GM18909 (cell line): ENCODE measurements around the gene BBC3.

Source experiments
- ATAC-seq: cut with Tn5 transposase; IDR thresholded peaks from one replicate; pipeline ENCODE4 v1.9.1; 2021; ENCODE audit warnings: mild to moderate bottlenecking; ENCODE audit not compliant: unreplicated experiment, poor library complexity

Gene BBC3

DNA sequence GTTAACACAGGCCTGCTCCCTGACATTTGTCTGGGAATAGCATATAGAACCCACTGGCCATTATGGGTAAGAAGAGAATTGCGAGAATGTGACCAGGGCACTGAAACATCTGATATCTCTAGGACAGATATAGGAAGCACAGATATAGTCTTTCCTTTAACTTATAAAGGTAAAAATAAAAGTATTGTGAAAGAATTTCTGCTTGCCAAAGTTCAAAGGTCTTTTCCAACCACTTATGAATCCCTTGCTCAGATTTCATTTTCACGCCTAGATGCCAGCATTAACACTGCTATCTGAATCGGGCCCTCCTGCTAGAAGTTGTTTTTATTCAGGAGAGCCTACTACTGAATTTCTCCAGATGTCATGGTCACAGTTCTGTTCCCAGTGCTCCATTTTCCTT is 27.7 kb downstream of the BBC3 start:
- ATAC-seq = no peak

DNA sequence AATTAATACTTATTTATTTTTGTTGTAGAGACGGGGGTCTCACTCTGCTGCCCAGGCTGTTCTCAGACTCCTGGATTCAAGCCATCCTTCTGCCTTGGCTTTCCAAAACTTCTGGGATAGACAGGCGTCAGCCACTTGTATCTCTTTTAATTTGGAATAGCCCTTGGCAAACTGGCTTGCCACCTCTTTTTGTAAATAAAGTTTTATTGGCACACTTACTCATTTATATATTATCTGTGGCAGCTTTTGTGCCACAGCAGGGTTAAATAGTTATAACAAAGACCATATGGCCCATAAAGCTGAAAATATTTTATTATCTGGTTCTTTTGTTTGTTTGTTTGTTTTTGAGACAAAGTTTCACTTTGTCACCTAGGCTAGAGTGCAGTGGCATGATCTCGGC is 30.5 kb downstream of the BBC3 start:
- ATAC-seq = no peak

- no peak for ATAC-seq
Measured at GRCh38 chr19:47197141-47197540, 33.9 kb downstream of the BBC3 start.

GRCh38 chr19:47195434-47195833 is 35.6 kb downstream of the BBC3 start:
- no peak for ATAC-seq

- no peak for ATAC-seq
Measured at GRCh38 chr19:47190167-47190727, 40.8 kb downstream of the BBC3 start.

DNA sequence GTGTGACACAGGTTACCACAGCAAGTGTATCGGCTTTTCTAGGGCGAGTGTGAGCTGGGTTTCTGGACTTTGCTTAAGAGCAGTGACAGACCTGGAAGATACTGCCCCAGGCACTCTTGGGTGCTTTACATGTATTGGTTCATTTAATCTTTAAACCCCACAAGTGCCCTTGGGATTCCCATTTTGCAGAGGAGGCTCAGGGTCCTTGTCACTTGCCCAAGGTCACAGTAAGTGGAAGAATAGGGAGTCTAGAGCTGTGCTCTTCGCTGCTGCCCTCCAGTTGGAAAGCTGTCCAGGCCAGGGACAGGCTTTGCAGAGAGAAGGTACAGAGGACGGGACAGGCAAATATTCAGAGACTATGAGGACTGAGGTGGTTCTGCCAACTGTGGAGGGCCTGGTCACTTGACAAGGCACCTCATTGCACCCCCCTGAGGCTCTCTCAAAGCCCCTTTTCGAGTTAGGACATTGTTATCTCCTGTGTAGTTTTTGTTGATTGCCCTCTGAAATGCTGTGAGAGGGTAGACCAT is 42.4 kb downstream of the BBC3 start:
- no peak for ATAC-seq

- no peak for ATAC-seq
Measured at GRCh38 chr19:47187797-47188196, 43.2 kb downstream of the BBC3 start.

DNA sequence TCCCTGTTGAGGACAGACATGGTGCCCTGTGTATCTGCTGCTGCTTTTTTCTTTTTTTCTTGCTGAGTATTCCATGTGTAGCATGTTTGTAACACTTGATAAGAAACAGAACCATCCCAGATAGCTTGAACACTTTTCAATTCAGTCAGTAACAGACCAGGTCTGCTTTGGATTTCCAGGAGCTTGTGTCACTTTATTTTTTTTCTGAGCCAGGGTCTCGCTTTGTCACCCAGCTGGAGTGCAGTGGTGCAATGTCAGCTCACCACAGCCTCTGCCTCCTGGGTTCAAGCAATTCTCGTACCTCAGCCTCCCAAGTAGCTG is 43.7 kb downstream of the BBC3 start:
- no peak for ATAC-seq

DNA sequence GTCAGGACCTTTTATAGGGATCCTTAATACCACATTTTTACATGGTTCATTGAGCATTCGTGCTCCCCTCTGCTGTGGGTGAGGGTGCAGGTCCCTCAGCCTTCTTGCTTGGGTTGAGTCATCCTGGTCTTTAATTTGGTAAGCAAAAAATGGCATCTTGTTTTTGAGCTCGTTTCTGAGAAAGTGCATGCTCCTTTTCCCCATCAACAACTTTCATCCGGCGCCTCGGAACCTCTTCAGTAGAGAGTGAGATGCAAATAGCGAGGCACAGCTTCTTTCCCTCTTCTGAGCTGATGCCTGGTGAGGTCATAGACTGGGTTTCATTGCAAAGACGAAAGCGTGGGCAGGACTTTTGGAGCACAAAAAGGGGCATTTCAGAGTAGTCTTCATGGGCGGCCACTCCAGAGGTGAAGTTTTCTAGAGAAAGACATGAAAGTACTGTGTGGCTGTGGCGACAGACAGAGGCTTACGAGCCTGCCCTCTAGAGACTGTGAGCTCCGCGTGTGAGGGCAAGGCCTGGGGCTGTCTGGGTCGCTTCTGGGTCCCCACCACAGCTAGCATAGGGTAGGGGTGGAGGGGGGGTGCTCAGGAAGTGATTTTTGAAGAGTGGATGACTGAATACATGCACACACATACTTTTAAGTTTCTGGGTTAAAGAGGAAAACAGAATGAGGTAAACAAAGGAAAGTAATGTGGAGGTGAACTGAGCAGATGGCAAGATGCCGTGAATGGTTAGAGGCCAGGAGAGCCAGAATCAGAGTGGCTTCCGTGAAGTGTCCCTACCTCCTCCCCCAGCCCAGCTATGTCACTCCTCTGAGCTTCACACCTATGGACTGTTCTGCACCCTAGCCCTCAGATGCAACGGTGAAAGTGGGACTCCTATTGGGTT is 44.3 kb downstream of the BBC3 start:
- peak; percentile 87 for ATAC-seq

GRCh38 chr19:47183601-47184000 is 47.4 kb downstream of the BBC3 start:
- ATAC-seq = no peak

- ATAC-seq = no peak
Measured at GRCh38 chr19:47179653-47180310, 51.2 kb downstream of the BBC3 start.

GRCh38 chr19:47176627-47177090 is 54.3 kb downstream of the BBC3 start:
- no peak for ATAC-seq

DNA sequence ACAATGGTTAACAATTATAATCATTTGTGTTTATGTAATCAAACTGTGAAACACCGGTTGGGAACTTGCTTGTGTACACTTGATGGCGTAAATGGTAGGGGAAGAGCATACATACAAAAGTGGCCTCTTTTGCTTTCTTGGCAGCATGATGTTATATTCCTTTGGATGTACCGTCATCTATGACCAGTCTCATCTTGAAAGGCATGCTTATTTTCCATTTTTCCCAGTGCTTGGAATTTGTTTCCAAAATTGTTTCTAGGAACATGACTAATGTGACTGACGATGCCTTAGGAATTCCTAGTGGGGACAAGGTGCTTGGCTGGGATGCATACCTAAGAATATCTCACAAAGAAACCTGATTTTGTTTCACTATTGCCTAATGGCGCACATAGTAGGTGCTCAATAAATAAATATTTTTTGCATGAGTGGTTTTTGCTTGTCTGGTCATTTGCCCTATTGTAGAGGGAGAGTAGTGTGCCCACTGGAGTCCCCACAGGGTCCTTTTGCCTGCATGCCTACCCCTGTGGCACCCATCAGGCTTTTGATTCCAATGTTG is 54.9 kb downstream of the BBC3 start:
- ATAC-seq = no peak

- no peak for ATAC-seq
Measured at GRCh38 chr19:47172666-47173455, 58.1 kb downstream of the BBC3 start.
